Transverse colon (tissue), 4 donors: ENCODE results near the gene CCL22.
"Not testable (repeated sequence)": the region's sequence is repeated elsewhere in the genome, so short reads cannot be mapped to it uniquely, and the experiment has no call there.

Experiments used
- POLR2A ChIP-seq: fragments of 450-650 bp; IDR thresholded peaks from one replicate; pipeline ENCODE4 v1.6.1; 2016; ENCODE audit warnings: antibody characterized with exemption, mild to moderate bottlenecking, moderate library complexity
- POLR2AphosphoS5 ChIP-seq, 3 donors: sonication (generic); formaldehyde crosslinking; IDR thresholded peaks; one replicate each; pipeline ENCODE4 v1.6.1; 2016; ENCODE audit warnings: antibody characterized with exemption in 3 of 3
- TF ChIP-seq, protein P1 (sequence below), 5 experiments: fragments of 200-600 bp in 3 of 5; fragments of 450-650 bp in 2 of 5; sonication (generic) in 3 of 5; IDR thresholded peaks; 1 replicate in 2 of 5; 2 replicates in 3 of 5; pipeline ENCODE4 v1.5.1; 2016 to 2017; ENCODE audit warnings: antibody characterized with exemption in 5 of 5, inconsistent platforms in 3 of 5, mild to moderate bottlenecking in 2 of 5, moderate library complexity in 1 of 5

DNA sequence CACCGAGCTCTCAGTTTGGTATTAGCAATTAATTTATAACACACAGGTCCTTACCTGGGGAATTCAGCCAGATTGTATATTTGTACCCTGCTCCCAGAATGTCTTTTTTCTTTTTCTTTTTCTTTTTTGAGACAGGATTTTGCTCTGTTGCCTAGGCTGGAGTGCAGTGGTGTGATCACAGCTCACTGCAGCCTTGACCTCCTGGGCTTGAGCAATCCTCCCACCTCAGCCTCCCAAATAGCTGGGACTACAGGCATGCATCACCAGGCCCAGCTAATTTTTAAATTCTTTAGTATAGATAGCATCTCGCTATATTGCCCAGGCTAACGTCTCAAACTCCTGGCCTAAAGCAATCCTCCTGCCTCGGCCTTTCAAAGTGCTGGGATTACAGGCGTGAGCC is 14.5 kb upstream of the CCL22 start:
- not testable (repeated sequence) for TF ChIP-seq POLR2A; POLR2AphosphoS5 (IDR thresholded peaks at IDR 0.05)
- TF ChIP-seq, protein P1, sequence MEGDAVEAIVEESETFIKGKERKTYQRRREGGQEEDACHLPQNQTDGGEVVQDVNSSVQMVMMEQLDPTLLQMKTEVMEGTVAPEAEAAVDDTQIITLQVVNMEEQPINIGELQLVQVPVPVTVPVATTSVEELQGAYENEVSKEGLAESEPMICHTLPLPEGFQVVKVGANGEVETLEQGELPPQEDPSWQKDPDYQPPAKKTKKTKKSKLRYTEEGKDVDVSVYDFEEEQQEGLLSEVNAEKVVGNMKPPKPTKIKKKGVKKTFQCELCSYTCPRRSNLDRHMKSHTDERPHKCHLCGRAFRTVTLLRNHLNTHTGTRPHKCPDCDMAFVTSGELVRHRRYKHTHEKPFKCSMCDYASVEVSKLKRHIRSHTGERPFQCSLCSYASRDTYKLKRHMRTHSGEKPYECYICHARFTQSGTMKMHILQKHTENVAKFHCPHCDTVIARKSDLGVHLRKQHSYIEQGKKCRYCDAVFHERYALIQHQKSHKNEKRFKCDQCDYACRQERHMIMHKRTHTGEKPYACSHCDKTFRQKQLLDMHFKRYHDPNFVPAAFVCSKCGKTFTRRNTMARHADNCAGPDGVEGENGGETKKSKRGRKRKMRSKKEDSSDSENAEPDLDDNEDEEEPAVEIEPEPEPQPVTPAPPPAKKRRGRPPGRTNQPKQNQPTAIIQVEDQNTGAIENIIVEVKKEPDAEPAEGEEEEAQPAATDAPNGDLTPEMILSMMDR (IDR thresholded peaks at IDR 0.05), result not testable (repeated sequence)
